Stimulated activated CD8-positive, alpha-beta memory T cell treated with anti-CD3 and anti-CD28 coated beads, Interleukin-4, amount 100 ng/mL, for 1 hour (primary cell): ENCODE measurements around the gene PRKCD.

Experiments
- DNase-seq, 2 donors: peaks; one replicate each; pipeline ENCODE4 v3.0.0-alpha.2; 2020; ENCODE audit warnings: low read depth in 2 of 2, low spot score in 1 of 2

Gene PRKCD

GRCh38 chr3:53230789-53231188 lies 69.8 kb downstream of the PRKCD start:
- no peak for DNase-seq

DNA sequence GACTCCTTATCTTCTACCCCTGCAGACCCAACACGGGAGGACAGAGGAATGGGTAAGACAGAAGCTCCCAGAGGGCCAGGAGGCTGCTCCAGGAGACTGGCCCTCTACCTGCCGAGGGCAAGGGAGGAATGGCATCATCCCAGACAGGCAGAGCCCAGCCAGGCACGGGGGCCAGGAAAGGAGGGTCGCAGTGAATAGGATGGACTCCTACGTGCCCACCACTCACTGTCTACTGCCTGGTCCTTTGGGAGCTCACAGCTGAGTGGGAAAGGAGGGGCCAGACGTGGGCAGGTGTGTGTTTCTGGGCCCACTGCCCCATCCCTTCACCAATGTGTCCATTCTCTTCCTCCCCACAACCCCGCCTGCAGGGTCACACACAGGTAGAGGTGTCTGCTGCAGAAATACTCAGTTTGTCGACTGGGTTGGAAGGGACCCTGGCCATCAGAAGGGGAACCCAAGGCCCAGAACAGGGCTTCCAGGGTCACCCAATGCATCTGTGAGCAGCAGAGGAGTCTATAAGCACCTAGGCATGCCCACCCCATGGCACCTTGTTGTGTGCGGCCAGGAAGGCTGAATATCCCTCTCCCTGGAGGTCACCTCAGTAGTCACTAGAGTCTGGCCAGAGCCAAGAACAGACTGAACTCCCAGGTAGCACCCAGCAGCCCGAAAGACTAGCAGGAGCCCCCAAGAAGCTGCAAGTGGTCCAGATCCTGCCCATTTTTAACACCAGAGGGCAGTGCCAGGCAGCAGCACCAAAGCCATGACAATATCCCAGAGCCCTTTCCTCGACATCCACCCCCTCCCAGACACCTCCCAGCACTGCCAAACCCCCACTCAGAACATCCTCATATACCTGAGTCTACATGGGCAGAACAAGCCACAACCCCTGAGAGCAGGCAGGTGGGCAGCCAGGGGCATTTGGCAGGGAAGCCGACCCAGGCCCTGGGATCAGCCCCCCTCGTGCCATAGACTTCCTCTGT lies 70.8 kb downstream of the PRKCD start:
- DNase-seq: no peak

- DNase-seq: no peak
Measured at GRCh38 chr3:53232641-53233377, 71.8 kb downstream of the PRKCD start.

DNA sequence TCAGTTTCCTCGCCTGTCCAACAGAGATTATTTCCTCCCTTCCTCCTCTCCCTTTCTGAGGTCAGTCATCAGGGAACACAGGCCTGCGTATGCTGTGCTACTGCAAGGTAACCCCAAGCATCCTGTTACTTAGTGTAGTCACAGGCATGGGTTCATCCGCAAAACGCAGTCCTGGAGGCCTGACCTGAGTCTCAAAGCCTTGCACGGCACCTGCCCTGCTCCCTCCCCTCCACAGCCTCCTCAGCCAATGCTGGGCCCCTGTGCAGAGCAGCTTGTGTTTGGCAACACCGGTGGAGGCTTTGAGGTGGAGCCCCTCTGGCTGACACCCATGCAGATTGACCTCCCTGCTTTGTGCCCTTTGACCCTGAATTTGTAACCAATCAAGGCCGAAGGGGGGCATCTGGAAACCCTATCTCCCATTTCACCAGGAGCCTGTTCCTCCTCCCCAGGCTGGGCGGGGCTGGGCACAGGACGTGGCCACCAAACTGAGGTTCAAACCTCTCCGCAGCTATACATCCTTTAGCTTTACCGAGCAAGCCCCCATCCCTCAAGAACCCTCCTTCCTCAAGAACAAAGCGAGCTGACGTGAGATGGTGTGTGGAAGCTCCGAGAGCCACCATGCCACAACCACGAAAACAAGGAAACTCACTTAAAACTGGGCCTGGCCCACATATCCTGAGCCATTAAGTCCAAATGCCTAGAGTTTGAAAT lies 73.3 kb downstream of the PRKCD start:
- DNase-seq: no peak

DNA sequence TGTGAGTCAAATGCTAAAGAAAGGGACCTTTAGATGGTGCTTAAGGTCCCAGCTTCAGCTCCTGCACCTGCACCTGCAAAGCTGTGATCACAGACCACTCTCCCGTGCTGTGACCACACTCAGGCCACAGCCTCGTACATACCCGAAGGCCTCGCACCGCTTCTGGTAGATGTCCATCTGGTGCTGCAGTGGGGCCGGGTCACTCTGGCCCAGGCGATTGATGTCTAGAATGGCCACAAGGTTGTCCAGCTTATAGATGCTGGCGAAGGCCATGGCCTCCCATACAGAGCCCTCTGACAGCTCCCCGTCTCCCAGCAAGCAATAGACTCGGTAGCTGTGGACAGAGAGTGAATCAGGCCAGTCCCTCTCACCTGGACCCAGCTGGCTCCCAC lies 73.8 kb downstream of the PRKCD start:
- no peak for DNase-seq

DNA sequence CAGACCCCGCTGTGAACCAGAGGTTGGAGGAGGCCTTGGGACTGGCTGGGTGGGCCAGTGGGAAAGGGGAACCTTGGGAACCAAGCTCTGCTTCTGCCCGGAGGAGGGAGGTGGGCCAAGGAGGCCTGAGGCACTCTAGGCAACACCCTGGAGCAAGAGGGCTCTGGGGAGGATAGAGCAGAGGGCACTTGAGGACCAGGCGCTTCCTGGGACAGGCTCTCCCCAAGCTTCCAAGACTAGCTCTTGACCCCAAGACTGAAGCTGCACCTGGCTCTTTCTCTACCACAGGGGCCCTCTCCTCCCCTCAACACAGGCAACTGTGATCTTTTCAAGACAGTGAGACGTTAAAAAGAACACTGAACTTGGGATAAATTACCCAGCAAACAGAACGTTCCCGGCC lies 74.5 kb downstream of the PRKCD start:
- DNase-seq: no peak

DNA sequence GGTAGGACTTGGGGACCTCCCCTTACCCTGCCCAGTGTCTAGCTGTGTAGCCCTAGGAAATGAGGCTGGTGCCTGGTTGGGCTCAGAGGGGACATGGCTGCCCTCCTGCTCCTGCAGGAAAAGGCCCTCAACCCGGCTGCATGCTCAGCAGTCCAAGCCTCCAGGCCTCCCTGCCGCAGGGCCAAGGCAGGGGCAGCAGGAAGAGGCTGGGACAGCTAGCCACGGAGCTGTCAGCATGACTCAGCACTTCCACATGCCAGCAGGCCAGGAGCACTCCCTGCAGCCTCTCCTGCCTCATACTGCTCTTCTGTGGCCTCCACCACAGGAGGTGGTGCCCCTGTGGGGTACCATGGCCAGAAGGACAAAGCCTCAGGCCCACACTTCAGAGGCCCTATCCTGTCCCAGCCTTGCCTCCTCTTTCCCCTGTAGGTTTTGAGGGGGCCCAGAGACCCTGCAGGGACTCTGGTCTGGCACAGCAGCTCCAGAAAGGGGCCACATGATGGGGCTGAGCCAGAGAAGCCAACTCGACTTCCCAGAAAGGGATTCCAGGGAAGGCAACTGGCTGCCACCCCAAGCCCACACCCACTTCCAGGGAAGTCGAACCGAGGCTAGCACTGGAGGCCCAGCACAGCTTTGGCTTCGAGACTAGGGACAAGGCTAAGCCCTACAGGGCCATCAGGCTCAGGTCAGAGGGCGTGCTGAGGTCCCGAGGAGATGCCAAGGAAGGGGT lies 75.3 kb downstream of the PRKCD start:
- DNase-seq: no peak

- DNase-seq: no peak
Measured at GRCh38 chr3:53238051-53238850, 77.2 kb downstream of the PRKCD start.

DNA sequence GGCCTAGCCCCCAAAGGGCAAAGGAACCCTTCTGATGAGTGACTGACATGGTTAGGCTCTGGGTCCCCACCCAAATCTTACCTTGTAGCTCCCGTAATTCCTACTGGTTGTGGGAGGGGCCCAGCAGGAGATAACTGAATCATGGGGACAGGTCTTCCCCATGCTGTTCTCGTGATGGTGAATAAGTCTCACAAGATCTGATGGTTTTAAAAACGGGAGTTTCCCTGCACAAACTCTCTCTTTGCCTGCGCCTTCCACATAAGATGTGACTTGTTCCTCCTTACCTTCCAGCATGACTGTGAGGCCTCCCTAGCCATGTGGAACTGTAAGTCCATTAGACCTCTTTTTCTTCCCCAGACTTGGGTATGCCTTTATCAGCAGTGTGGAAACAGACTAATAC lies 77.9 kb downstream of the PRKCD start:
- no peak for DNase-seq

DNA sequence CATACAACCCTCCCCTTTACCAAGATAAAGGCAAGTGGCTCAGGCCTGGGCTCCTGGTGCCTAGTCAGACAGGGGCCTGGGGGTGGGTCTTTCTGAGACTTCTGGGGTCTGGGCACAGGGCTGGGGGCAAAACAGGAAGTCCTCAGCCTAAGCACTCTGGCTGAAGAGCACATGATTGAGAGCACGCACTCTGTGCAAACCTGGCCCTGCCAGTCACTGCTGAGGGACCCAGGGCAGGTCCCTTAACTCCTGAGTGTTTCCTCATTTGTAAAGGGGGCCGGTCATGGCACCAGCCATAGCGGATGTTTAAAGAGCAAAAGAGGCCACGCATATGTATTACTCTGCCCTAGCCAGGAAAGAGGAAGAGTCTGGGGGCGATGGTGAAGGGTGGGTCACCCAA lies 78.8 kb downstream of the PRKCD start:
- DNase-seq: no peak

GRCh38 chr3:53240989-53241972 lies 80.3 kb downstream of the PRKCD start:
- DNase-seq: no peak

GRCh38 chr3:53242155-53242554 lies 81.1 kb downstream of the PRKCD start:
- no peak for DNase-seq
